ENCODE results near the gene DCBLD2.

Gene DCBLD2

DNA sequence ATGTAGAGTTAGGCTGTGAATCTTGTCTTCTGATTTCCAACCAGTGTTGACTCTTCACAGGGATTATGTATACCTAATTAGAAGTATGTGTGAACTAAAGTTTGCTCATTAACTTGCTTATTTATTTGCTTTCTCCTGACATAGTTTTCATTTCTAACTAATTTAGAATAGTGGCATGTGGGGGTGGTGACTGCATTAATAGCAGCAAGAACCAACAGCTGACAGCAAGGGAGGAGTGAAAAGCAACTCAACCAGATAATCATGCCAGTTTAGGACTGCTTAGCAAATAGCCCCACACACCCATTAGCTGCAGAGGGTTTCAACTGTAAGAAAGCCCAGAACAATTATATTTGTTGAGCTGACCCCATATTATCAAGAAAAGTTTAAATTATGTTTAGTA lies 134.6 kb downstream of the DCBLD2 start:
- DNase-seq (ENCODE audit: low read depth), result no peak

DNA sequence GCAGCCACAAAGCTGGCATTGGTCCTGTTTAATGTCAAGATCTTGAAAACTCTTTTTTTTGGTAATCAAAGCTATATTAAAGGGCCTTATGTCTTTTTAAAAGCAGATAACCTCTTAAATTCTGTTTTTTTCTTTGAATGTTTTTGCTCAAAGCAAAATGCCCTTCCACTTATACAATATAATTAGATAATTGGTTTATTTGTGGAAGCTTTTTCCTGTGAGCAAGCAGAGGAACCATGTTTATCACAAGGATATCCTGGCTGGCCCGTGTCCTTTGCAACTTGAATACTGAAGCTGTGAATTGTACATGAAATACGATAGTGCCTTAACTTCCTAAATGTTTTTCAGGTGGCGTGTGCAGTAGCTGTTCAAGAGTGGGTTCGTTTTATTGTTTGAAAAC lies 135.8 kb downstream of the DCBLD2 start:
- no peak for DNase-seq (ENCODE audit: low read depth)

DNA sequence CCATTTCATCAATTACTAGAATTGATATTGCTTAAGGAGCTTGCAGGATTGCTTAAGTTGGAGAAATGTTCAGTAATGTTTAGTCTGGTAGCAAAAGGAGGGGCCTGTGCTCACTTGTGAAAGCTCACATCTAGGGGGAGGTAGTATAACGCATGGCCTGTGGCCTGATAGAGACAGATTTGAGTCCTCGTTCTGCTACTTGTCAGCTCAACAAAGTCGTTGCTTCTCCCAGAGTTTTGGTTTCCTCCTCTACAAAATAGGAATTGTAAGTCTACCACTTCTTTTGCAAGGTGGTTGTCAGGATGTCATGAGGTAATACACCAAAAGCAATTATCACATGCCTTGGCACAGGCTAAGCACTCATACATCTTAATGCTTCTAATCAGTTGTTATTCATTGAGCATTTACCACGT lies 137.0 kb downstream of the DCBLD2 start:
- DNase-seq (ENCODE audit: low read depth), result no peak

DNA sequence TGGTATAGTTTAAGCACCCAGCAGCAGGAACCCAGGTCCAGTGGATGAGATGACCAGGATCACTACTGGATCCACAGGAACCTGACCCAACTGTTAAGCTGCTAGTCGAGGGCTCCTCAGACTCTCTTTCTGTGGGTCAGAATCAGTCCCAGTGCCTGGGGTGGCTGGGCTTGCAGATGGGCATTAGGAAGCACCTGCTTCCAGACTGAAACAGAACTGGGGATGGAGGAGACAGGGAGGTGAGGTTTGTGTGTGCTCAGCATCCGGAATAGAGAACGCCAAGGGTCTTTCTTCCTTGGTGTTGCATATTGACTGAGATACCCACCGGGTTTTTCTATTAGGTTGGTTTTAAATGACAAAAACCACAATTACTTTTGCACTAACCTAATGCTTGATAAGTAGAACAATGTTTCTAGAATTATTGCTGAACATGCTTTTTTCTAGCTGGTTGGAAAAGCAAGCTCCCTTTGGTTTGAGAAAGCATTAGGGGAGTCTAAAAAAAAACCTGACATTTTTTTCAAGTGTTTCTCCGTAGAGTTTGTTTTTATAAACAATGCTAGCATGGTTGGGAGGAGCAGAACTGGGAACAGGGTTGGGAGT lies 137.6 kb downstream of the DCBLD2 start:
- DNase-seq (ENCODE audit: low read depth), result no peak

DNA sequence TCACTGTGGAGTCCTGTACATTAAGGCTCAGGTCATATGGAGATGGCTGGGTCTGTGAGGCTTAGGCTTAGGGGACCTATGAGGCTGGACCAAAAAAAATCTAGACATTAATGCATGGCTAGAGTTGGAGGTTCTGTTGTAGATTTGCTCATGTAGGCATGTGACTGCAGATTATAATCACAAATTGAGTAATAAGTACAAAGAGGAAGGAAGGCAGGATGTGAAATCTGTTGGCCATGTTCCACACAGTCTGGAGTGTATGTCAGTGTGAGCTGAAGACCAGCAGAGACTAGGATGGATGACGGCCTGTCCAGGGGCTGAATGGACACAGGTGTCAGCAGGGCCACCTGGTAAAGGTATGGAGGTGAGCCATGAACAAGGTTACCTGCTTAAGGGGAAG lies 138.4 kb downstream of the DCBLD2 start, which contains the start of gene ST3GAL6:
Gene ST3GAL6, plus strand, starts transcription at position 265 of the 400 bp plus-strand sequence. CDS start 5,101 bp downstream, outside the sequence.
- peak; percentile 21 for DNase-seq (ENCODE audit: low read depth)

GRCh38 chr3:98761643-98762229 lies 139.8 kb downstream of the DCBLD2 start:
- no peak for DNase-seq (ENCODE audit: low read depth)

DNA sequence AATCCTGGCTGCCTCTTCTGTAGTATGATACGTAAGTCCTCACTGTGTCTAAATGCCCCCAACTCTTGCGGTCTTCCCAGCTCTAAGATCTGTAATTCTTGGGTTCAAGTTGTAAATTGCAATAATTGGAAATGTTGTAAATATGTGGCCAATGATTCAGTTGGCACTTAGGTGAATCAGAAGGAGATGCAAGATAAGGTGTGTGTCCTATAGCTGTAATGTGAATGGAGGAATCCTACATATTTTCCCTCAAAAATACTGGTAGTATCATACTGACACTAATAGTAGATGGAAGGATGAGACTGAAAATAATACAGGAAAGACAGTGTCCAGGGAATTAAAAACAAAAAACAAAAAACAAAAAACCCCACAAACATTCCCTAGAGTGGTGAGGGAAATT lies 141.9 kb downstream of the DCBLD2 start:
- no peak for DNase-seq (ENCODE audit: low read depth)

DNA sequence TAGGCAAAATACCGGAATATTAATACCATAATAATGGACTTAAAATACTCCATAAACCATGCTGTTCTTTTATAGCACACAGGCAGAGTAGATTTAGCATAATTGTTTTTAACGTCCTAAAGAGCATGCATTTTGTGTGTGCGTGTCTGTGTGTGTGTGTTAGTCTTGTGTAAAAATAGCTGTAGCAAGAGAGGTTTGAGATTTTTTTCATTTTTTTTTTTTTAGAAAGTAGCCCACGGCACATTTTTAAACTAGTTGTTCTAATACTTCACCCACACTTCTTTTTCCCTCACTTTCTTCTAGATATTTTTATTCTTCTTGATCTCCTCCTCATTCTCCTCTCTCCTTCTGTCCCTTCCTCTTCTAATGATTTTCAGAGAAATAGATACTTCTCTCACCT lies 145.9 kb downstream of the DCBLD2 start:
- no peak for DNase-seq (ENCODE audit: low read depth)

GRCh38 chr3:98754483-98754882 lies 147.0 kb downstream of the DCBLD2 start:
- DNase-seq (ENCODE audit: low read depth), result no peak

- no peak for DNase-seq (ENCODE audit: low read depth)
These were observed 151.1 kb downstream of the DCBLD2 start for GRCh38 chr3:98750276-98750919.

DNA sequence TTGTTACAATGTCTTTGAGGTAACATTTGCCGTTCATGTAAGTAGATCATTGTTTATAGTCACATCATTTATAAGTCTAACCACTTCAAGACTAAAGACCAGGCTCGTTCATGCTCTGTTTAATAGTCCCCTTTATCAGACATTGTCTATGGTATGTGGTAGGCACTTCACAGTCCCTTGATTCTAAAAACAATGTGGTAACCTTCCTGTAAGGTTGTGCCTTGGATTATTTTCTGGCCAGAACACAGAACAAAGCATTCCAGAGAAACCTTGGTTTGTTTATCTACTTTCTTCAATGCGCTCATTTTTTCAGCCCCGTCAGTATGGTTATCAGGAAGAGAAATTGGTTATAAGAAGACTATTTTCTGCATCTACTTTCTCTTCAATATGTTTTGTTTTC lies 154.6 kb downstream of the DCBLD2 start:
- no peak for DNase-seq (ENCODE audit: low read depth)

- no peak for DNase-seq (ENCODE audit: low read depth)
These were observed 155.4 kb downstream of the DCBLD2 start for GRCh38 chr3:98746122-98746521.

Data from GM04504 (cell line).